Hematopoietic multipotent progenitor cell treated with erythropoietin and hydrocortisone succinate and interleukin-3 and kit ligand, for 8 days (in vitro differentiated cells): ENCODE results near the gene TXLNG.

ENCODE experiments used
- DNase-seq: peaks from one replicate; pipeline ENCODE4 v3.0.0-alpha.2; 2015

TXLNG gene

GRCh38 chrX:16874458-16875095 lies 88.3 kb downstream of the TXLNG start:
- no peak for DNase-seq

DNA sequence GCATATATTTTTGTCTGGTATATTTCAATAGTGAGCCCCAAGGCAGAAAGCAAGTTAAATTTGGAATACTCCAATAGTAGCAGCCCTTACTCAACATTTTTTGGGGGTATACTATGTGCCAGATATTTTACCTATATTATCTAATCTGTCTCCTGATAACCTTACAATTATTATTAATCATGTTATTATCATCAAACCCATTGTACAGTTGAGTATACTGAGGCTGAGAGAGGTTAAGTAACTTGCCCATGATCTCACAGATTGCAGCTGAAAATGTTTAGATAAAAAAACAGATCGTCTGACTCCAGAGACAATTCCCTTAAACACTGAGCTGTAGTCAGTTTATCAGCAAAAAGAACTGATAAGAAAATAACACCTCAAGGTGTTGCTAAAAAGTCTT lies 90.4 kb downstream of the TXLNG start:
- DNase-seq = no peak

DNA sequence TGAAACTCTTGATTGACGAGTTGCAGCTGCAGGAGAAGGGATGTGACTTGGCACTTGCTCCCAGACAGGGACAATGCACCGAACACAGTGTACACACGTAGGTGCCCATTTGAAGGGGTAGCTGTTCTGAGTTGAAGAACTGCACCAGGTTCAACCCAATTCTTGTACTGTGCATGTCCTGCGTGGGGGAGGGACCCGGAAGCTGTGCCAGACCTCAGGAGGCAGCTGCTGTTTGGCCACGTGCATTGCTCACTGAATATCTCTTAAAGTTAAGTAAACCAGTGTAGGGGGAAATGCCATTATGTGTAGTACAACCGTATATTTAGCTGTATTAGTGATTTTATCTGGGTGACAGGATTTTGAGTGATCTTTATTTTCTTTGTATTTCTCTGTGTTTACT lies 95.9 kb downstream of the TXLNG start:
- DNase-seq = peak; percentile 62

GRCh38 chrX:16882702-16883486 lies 96.6 kb downstream of the TXLNG start:
- peak; percentile 80 for DNase-seq

DNA sequence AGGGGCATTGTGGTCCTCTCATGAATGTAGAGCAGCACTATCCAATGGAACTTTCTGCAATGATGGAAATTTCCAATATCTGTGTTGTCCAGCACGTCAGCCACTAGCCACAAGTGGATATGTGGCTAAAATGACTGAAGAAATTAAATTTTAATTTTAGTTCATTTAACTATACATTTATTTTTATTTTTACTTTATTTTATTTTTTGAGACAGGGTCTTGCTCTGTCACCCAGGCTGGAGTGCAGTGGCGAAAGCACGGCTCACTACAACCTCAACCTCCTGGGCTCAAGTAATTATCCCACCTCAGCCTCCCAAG lies 97.2 kb downstream of the TXLNG start:
- no peak for DNase-seq

- DNase-seq = no peak
These were observed 99.4 kb downstream of the TXLNG start for GRCh38 chrX:16885628-16886027.

DNA sequence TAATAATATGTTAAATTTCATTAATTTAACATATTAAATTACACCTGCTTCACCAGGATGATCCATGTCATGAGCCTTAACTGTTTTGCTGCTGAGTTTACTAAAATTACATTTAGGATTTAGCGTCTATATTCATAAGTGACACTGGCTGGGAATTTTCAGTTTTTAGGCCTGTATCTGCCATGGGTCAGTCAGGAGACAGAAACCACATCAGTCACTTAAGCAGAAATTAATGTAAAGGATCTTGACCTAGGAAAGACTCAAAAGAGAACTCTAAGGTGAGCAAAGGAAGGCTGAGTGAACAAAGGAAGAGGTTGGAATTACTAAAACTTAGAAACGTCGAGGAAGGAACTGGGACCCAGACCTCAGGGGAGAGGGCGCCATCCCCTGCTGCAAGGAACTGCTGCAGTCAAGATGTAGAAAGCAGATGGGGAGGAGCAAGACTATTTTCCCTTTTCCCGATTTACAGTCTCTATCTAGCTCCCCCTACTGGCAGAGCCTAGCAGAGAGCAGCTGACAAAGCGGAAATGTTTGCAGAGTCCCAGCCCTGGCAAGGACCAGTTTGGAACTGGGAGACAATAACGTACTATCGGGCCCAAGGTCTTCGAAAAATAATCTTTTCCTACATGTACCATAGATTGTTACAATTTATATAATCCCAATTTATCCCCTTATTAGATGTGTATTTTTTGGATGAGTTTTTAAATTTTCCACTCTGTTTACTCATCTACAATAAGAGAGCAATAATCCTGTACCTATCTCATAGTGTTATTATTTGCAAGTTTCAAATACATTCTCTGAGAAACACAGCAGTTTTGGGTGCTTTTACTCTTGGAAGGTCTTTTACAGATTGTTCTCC lies 106.5 kb downstream of the TXLNG start:
- DNase-seq = peak; percentile 88
